Measurements from ENCODE around the gene RAB1A.

The RAB1A gene

DNA sequence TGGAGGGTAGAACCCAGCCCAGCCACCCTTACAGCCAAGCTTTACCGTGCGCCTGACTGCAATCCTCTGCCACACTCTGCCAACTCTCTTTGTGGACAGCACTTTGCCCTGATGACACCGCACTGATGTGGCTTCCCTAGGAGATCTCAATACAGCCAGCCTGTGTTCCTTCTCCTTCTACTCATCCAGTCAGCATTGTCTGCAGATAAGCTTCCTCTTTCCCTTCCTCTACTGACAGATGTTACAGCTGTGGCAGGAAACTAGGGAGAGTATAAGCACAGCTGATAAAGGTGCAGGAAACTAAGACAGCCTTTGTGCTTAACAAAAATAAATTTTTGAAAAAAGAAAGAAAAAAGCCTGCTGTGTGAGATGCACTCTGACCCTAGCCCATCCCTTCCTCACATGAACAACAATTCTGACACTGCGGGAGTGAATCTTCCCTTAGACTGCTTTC lies 48.6 kb downstream of the RAB1A start:
- TF ChIP-seq NFIC (IDR thresholded peaks at IDR 0.05), result no peak
- TF ChIP-seq, protein P1, sequence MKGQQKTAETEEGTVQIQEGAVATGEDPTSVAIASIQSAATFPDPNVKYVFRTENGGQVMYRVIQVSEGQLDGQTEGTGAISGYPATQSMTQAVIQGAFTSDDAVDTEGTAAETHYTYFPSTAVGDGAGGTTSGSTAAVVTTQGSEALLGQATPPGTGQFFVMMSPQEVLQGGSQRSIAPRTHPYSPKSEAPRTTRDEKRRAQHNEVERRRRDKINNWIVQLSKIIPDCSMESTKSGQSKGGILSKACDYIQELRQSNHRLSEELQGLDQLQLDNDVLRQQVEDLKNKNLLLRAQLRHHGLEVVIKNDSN (IDR thresholded peaks at IDR 0.05), result no peak
- no peak for TF ChIP-seq EP300 (IDR thresholded peaks at IDR 0.05; ENCODE audit: borderline replicate concordance)
- TF ChIP-seq, protein P2, sequence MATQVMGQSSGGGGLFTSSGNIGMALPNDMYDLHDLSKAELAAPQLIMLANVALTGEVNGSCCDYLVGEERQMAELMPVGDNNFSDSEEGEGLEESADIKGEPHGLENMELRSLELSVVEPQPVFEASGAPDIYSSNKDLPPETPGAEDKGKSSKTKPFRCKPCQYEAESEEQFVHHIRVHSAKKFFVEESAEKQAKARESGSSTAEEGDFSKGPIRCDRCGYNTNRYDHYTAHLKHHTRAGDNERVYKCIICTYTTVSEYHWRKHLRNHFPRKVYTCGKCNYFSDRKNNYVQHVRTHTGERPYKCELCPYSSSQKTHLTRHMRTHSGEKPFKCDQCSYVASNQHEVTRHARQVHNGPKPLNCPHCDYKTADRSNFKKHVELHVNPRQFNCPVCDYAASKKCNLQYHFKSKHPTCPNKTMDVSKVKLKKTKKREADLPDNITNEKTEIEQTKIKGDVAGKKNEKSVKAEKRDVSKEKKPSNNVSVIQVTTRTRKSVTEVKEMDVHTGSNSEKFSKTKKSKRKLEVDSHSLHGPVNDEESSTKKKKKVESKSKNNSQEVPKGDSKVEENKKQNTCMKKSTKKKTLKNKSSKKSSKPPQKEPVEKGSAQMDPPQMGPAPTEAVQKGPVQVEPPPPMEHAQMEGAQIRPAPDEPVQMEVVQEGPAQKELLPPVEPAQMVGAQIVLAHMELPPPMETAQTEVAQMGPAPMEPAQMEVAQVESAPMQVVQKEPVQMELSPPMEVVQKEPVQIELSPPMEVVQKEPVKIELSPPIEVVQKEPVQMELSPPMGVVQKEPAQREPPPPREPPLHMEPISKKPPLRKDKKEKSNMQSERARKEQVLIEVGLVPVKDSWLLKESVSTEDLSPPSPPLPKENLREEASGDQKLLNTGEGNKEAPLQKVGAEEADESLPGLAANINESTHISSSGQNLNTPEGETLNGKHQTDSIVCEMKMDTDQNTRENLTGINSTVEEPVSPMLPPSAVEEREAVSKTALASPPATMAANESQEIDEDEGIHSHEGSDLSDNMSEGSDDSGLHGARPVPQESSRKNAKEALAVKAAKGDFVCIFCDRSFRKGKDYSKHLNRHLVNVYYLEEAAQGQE (IDR thresholded peaks at IDR 0.05; ENCODE audit: low read depth), result no peak
- no peak for TF ChIP-seq TCF12 (IDR thresholded peaks at IDR 0.05; ENCODE audit: low read depth)
- TF ChIP-seq TEAD4 (IDR thresholded peaks at IDR 0.05), result no peak
- TF ChIP-seq YY1 (IDR thresholded peaks at IDR 0.05; ENCODE audit: low read depth), result no peak
- TF ChIP-seq CREB1 (IDR thresholded peaks at IDR 0.05; ENCODE audit: low read depth), result no peak
- TF ChIP-seq FOXM1 (IDR thresholded peaks at IDR 0.05; ENCODE audit: borderline replicate concordance, low read depth), result no peak
- no peak for TF ChIP-seq TAF1 (IDR thresholded peaks at IDR 0.05; ENCODE audit: low read depth)
- no peak for TF ChIP-seq ZBTB7A (IDR thresholded peaks at IDR 0.05; ENCODE audit: low read depth)
- TF ChIP-seq CEBPB (IDR thresholded peaks at IDR 0.05), result no peak
- no peak for TF ChIP-seq RAD21 (IDR thresholded peaks at IDR 0.05; ENCODE audit: low read depth)
- TF ChIP-seq, protein P3, sequence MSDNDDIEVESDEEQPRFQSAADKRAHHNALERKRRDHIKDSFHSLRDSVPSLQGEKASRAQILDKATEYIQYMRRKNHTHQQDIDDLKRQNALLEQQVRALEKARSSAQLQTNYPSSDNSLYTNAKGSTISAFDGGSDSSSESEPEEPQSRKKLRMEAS (IDR thresholded peaks at IDR 0.05), result no peak
- TF ChIP-seq EGR1 (IDR thresholded peaks at IDR 0.05), result no peak

DNA sequence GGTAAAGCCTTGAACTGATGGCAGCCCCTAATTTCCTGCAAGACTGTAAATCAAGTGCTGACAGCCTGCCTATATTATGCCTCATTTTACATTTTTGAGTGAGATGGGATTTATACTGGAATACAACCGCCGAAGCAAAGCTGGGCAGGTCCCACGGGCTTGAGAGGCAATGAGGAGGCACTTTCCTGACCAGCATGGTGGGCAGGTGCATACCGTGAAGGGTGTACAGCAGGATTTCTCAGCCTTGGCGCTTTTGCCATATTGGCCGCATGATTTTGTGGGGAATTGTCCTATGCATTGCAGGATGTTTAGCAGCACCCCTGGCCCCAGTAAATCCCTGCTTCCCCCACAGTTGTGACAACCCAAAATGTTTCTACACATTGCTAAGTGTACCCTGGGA lies 50.9 kb downstream of the RAB1A start:
- TF ChIP-seq EP300 (IDR thresholded peaks at IDR 0.05; ENCODE audit: borderline replicate concordance) (no peak), NFIC (IDR thresholded peaks at IDR 0.05) (no peak), CREB1 (IDR thresholded peaks at IDR 0.05; ENCODE audit: low read depth) (no peak), FOXM1 (IDR thresholded peaks at IDR 0.05; ENCODE audit: borderline replicate concordance, low read depth) (no peak)
- TF ChIP-seq, protein P3 (IDR thresholded peaks at IDR 0.05), result no peak
- TF ChIP-seq, protein P2 (IDR thresholded peaks at IDR 0.05; ENCODE audit: low read depth), result no peak

DNA sequence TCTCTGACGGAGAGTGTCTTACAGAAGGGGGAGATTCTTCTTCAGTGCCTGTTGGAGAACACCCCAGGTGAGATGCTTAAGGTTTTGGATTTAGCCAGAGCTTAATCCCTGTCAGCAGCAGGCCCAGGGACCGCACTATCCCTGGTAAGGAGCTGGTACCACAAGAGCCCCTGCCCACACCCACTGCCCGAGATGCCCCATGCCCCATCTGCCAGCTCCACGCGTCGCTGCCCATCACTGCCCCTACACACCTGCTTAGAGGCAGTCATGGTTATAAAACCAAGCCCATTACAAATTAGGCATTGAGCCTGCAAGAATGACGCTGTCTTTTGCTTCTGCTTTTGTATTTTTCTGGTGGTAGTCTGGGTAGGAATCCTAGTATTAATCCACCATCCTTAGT lies 52.0 kb downstream of the RAB1A start:
- TF ChIP-seq TAF1 (IDR thresholded peaks at IDR 0.05; ENCODE audit: low read depth), result no peak
- TF ChIP-seq, protein P2 (IDR thresholded peaks at IDR 0.05; ENCODE audit: low read depth), result no peak
- TF ChIP-seq NFIC (IDR thresholded peaks at IDR 0.05), result no peak
- TF ChIP-seq EGR1 (IDR thresholded peaks at IDR 0.05), result no peak
- TF ChIP-seq ZBTB7A (IDR thresholded peaks at IDR 0.05; ENCODE audit: low read depth), result no peak
- TF ChIP-seq, protein P3 (IDR thresholded peaks at IDR 0.05), result no peak
- TF ChIP-seq, protein P1 (IDR thresholded peaks at IDR 0.05), result no peak
- no peak for TF ChIP-seq YY1 (IDR thresholded peaks at IDR 0.05; ENCODE audit: low read depth)
- no peak for TF ChIP-seq CREB1 (IDR thresholded peaks at IDR 0.05; ENCODE audit: low read depth)
- no peak for TF ChIP-seq TCF12 (IDR thresholded peaks at IDR 0.05; ENCODE audit: low read depth)
- TF ChIP-seq CEBPB (IDR thresholded peaks at IDR 0.05), result no peak
- TF ChIP-seq RAD21 (IDR thresholded peaks at IDR 0.05; ENCODE audit: low read depth), result no peak
- TF ChIP-seq FOXM1 (IDR thresholded peaks at IDR 0.05; ENCODE audit: borderline replicate concordance, low read depth), result no peak
- TF ChIP-seq TEAD4 (IDR thresholded peaks at IDR 0.05), result no peak
- no peak for TF ChIP-seq EP300 (IDR thresholded peaks at IDR 0.05; ENCODE audit: borderline replicate concordance)

DNA sequence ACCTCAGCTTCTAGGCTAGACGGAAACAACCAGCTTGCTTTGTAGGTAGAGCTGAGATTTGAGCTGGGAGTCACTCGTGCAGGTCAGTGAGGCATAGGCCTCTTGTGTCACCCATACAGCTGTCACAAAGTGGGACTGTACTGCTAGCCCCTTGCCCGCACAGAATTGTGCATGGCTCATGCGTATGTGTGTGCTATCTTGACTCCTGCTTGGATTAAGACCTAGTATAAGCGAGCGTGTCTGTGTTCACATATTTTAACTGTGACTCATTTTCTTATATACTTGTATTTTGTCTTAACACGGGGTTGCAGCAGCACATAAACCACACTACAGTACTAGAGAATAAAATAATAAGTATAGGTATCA lies 53.6 kb downstream of the RAB1A start:
- TF ChIP-seq TAF1 (IDR thresholded peaks at IDR 0.05; ENCODE audit: low read depth) (no peak), NFIC (IDR thresholded peaks at IDR 0.05) (no peak), EP300 (IDR thresholded peaks at IDR 0.05; ENCODE audit: borderline replicate concordance) (no peak), RAD21 (IDR thresholded peaks at IDR 0.05; ENCODE audit: low read depth) (no peak), TEAD4 (IDR thresholded peaks at IDR 0.05) (no peak), EGR1 (IDR thresholded peaks at IDR 0.05) (no peak), FOXM1 (IDR thresholded peaks at IDR 0.05; ENCODE audit: borderline replicate concordance, low read depth) (no peak), CEBPB (IDR thresholded peaks at IDR 0.05) (no peak), TCF12 (IDR thresholded peaks at IDR 0.05; ENCODE audit: low read depth) (no peak), YY1 (IDR thresholded peaks at IDR 0.05; ENCODE audit: low read depth) (no peak), CREB1 (IDR thresholded peaks at IDR 0.05; ENCODE audit: low read depth) (no peak)
- TF ChIP-seq, protein P2 (IDR thresholded peaks at IDR 0.05; ENCODE audit: low read depth), result no peak
- TF ChIP-seq, protein P3 (IDR thresholded peaks at IDR 0.05), result no peak

Measured in Ishikawa (cell line).